GM20431 (cell line): ENCODE data around the gene STK32B.
"Not testable (repeated sequence)": the region's sequence is repeated elsewhere in the genome, so short reads cannot be mapped to it uniquely, and the experiment has no call there.

Source experiments
- in situ Hi-C: fragments of 300-500 bp; cut with MseI, MboI; formaldehyde crosslinking; loops from one replicate; pipeline ENCODE4 v1.15.0; 2020; ENCODE audit warnings: low sequenced_read_pairs; ENCODE audit not compliant: unreplicated experiment

The STK32B gene

DNA sequence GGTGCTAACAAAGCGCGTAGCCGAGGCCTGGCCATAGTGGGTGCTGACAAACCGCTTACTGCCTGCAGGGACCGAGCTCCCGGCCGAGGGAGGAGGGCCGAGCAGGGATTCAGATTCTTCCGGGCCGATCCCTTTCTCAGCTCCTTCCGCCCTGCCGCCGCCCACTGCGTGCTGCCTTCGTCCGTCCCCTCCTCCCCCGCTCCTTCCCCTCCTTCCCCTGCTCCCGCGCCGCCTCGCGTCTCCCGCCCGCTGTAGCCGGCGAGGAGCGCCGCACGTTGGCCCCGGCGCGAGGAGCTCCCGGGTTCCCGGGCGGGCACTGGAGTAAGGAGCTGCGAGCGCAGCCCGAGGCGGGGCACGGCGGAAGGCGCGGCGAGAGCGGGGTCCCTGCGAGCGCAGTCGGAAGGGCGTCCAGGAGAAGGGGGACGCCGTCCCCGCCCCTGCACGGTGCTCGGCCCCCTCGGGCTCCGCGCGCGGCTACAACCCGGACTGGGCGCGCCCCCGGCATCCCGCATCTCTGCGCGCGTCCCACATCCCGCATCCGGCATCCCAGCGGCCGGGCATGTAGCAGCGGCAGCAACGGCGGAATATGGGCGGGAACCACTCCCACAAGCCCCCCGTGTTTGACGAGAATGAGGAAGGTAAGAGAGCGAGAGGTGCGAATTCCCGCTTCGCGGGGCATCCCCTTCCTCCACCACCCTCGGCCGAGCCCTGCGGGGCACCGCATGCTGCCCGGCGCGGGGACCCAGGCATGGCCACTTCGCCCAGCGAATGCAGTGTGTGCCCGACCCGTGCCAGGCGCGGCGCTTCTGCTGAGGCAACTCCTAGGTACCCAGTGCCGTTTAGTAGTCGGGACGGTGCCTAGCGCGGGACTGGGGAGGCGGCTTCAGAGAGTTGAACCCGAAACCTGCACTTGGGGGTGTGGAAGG lies at the start of gene STK32B:
Gene STK32B, plus strand, starts transcription at position 203 of the 926 bp plus-strand sequence.
- in situ Hi-C loops = no loop called here

DNA sequence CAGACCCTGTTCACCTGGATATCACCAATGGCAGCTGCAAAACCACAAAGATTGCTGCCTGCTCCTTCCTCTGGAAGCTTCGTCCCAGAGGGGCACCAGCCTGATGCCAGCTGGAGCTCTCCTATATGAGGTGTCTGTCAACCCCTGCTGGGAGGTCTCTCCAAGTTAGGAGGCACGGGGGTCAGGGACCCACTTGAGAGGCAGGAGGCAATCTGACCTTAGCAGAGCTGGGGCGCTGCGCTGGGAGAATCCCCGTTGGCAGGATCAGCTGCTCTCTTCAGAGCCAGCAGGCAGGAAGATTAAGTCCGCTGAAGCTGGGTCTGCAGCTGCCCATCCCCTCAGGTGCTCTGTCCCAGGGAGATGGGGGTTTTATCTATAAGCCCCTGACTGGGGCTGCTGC lies 49.6 kb upstream of the STK32B start:
- in situ Hi-C loops = not testable (repeated sequence)

DNA sequence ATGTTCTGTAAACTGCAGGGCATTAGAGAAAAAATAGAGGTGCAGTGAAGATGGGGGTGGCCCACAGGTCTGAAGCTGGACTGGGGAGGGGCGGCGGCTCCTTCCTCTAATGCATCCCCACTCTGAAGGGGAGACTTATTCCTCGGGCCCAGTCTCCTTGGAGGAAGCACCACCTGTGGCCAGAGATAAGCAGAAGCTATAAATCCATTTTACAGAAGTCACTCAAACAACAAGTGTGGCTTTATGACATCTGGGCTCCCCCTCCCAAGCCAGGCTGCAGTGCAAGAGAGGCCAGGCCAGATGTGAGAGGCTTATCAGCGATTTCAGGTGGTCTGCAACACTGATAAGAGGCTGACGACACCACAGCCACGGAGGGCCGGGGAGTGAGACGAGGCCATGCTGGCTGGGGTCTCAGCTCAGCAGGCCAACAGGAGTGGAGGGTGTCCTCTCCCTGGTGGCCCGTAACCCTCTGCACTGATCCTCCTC lies 47.9 kb upstream of the STK32B start:
- in situ Hi-C loops = no loop called here

DNA sequence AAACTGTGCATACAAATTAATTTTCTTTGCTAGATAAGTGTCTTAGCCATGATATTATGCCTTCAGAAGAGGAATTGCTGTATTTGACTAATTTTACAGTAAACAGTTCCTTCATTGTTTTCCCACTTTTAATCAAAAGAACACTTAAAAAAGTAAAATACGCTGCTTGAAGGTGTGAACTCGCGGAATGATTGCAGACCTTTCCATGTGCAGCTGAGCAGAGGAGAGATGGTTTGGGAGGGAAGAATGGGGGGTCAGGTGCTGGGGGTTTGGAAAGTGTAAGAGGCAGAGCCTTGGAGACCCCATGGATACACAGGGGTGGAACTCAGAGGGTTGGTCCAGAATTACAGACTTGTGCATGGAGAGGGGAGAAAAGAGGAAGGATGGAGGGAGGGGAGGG lies 47.4 kb upstream of the STK32B start:
- in situ Hi-C loops = no loop called here

DNA sequence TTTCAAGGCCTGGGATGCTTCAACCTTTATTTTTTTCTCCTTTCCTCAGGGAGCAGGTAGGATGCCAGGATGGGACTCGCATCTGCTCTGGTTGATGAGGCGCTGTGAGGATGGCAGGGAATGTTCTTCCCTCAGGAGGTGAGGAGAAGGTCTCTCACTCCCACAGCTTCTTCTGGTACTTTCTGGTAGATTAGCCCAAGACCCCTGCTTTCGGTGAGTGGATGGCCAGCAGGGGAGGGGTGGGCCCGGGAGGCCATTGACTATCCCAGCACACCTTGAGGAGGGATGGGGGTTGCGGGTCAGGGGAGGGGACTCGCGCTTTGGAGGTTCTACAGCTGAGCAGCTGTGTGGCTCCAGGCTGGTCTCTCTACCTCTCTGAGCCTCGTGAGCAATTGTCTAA lies 46.8 kb upstream of the STK32B start:
- in situ Hi-C loops = no loop called here

DNA sequence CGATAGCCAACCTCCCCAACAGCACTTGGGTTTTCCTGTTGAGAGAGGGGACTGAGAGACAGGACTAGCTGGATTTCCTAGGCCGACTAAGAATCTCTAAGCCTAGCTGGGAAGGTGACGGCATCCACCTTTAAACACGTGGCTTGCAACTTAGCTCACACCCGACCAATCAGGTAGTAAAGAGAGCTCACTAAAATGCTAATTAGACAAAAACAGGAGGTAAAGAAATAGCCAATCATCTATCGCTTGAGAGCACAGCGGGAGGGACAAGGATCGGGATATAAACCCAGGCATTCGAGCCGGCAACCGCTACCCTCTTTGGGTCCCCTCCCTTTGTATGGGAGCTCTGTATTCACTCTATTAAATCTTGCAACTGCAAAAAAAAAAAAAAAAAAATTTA lies 44.3 kb upstream of the STK32B start:
- in situ Hi-C loops = not testable (repeated sequence)

DNA sequence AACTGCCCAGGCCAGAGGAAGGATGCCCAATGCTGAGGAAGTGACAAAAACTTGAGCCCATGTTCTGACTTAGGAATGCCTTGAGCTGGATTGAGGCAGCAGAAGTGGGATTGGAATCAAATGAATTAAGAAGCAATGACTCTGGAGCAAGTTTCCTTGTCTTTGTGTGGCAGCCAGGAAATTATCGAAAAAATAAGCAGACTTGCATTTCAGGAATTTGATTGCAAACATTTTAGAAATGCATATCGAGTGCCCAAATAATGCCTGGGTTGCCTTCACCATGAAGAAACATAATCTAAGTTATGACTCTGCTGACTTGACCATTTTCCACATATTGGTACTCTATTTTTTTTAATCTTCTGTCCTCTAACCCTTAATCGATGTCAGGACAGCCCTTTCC lies 41.5 kb upstream of the STK32B start:
- in situ Hi-C loops = no loop called here

DNA sequence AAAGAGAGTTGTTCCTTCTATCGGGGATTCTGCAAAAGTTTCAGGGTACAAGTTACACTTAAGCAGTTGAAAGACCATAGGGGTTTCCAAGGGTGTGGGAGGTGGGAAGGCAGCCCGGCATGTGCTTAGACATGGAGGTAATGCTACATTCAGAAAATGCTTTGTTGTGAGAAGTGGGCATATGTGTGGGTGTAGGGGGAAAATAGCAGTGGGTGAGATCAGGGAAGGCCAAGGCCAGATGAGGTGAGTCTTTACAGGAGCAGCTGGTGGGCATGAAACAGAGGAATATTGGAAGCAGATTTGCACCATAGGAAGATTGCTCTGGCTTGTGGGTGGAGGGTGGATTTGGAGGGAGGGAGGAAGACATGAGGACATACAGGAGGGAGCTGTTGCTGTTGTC lies 40.3 kb upstream of the STK32B start:
- in situ Hi-C loops = no loop called here

DNA sequence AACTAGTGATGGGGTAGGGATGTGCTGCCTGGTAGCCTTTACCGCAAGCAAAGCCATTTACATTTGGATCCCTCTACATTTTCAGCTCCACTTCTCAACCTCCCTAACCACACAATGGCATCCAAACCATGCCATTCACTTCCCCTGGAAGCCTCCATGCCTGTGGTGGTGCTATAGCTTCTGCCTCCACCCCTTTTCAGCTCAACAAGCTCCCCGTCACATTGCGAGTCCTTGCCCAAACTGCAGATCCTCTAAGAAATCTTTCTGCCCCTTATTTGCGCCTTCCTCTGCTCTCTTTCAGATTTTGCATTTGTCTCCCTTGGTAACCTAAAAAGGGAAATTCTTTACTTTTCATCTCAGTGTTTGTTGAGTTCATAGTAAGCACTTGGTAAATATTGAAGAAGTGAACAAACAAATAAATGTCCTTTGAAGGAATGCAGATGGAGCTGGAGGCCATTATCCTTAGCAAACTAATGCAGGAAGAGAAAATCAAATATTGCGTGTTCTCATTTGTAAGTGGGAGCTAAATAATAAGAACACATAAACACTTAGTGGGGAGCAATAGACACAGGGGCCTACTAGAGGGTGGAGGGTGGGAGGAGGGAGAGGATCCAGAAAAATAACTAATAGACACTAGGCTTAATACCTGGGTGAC lies 38.9 kb upstream of the STK32B start:
- in situ Hi-C loops = no loop called here

DNA sequence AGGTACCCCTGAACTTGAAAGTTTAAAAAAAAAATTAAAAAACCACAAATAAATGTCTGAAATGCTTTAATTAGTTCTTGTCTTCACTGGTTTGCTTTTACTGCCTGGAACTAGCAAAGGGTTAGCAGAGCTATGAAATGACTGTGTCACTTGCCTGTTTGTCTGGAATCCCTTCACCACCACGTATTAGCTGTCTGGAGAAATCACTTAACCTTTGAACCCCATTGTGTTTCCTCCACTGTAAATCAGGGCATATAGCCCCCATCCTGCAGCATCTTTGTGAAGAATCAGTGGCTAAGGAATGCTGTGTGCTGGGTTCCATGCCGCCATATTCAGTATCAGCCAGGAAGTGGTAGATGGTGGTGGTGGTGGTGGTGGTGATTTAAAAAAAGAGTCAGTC lies 38.3 kb upstream of the STK32B start:
- in situ Hi-C loops = no loop called here

DNA sequence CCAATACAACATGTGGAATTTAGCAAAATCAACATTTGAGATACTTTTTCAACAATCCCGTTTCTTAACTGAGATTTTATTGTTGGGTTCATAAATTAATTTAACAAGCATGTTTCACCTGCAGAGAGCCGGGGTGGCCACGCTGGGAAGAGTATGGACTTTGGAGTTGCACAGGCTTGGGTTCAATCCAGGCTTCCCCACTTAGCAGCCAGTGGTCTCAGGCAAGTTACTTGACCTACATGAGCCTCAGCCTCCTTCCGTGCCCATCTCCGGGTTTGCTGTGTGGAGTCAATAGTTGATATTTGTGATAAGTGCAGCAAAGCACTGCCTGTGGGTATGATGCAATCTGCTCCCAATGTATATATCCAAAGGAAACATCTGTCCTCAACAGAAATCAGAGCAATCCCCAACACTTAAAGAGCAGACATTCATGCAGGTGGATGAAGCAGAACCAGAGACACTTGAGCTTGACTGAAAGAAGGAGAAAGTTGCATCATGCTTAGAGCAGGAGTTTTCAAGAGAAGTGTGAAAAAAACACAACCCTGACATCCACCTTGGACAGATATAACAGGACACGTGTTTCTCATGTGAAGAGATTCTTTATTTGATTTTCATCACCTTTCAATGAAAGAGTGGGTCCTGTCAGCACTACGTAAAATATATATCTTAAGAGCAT lies 37.1 kb upstream of the STK32B start:
- in situ Hi-C loops = no loop called here

DNA sequence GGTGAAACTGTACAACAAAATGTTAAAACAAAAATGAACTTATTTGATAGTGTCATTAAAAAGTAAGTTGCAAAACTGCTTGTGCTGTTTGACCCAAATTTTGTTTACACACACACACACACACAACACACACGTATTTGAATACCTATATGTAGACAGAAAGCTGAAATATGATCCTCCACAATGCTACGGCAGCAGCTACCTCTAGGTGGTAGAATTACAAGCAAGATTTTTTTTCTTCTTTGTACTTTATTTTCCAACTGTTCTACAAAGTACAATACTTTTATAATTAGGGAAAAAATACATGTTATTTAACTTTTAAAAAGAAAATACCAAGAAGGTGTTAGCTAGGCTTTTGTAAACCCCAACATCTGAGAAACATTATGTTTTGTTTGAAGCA lies 33.2 kb upstream of the STK32B start:
- in situ Hi-C loops = no loop called here

DNA sequence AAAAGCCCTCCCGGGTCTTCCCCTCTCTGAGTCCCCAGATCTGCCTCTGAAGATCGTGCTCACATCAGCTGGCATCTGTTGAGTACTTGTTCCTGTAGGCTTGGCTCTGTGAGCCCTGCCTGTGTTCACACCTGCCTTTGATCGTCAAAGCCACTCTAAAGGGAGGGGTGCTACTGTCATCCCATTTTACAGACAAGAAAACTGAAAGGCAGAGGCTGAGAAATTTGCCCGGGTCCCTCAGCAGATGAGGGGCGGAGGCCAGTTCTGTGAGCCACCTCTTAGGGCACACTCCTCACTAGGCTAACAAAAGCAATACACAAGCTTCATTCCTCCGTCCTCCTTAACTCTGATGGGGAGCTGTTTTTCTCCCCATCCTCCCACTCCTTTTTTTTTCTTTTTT lies 32.7 kb upstream of the STK32B start:
- in situ Hi-C loops = no loop called here

DNA sequence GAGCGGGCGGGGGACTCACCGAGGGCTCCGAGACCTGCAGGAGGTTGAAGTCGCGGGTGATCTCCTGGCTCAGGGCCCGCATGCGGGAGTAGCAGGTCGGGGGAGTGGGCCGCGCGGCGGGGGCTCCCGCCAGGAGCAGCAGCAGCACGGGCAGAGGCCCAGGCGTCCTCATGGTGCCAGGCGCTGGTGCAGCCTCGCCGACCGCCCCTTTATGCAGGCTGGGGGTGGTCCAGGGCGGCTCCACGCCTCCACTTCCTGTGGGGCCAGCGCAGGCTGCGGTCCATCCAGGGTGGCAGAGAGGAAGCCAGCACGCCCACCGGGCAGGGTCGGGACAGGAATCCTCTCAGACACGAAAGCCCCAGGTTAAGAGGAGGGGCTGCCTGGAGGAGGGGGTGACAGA lies 32.0 kb upstream of the STK32B start, which contains the start of gene CYTL1:
Gene CYTL1, minus strand, starts transcription at position 185 of the 400 bp plus-strand sequence. Its CDS starts 13 bp downstream, at position 172.
- in situ Hi-C loops = no loop called here

DNA sequence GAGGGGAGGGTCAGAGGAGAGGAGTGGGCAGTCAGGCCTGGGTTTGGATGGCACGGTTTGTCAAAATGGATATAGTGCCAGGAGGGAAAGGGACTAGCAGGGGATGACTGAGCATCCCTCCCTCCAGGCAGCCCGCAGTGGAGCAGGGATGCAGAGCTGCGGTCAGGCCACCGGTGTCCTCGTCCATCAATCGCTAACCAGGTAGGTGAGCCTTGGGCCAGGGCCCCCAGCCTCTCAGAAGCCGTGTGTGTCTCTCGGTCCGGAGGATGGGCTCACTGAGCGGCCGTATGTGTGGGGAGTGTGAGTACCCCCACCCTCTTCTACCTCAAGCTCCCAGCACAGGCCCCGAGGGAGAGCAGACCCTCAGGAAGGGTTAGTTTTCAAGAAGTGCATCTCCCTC lies 31.5 kb upstream of the STK32B start:
- in situ Hi-C loops = no loop called here

DNA sequence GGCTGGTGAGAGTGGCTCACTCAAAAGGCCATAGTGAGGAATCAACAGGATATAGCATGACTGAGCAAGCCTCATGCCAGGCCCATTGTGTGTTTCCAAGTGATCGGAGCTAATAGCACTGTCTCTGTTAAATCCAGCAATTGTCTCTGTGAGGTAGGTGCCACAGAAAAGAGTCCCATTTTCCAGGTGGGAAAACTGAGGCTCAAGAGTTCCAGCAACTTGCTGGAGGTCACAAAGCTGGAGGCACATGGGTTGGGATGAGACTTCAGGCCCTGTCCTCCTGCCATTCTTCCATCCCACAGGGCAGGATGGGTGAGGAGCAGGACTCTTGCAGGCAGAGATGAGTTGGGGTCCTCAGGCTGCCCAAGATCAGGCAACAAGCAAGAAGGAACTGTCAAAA lies 30.9 kb upstream of the STK32B start:
- in situ Hi-C loops = no loop called here

DNA sequence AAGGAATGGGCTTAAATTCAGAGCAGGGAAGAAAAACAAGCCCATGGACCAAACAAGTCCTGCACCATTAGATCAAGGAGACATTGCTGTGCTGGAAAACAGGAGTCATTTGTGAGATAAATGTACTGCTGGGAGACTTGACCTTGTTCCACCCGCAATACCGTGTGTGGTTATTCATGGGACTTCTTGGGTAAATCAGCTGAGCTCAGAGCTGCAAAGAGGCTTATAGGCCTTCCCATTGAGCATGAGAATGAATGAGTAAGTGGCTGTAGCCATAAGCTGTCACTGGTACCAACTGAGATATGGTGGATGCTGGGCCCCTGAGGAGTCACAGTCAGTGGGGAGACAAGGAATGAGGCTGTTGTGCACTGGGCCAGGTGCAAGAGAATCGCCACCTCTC lies 29.7 kb upstream of the STK32B start:
- in situ Hi-C loops = no loop called here

DNA sequence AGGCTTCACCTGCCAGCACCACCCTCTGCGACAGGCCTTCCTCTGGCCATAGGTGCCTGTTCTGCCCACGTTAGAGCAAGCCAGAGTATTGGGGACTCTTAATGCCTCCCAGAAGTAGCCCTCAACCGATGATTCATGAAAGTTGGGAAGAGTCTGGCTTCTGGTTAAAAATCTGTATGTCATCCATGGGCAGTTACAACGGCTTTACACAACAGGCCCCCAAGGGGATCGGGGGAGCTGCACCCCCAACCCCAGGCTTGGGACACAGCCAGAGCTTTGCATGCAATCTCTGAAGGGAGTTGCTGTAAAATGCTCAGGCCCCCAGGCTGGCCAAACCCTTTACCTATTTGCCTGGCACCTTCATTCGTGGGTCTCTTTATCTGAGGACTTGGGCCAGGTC lies 26.6 kb upstream of the STK32B start:
- in situ Hi-C loops = no loop called here

DNA sequence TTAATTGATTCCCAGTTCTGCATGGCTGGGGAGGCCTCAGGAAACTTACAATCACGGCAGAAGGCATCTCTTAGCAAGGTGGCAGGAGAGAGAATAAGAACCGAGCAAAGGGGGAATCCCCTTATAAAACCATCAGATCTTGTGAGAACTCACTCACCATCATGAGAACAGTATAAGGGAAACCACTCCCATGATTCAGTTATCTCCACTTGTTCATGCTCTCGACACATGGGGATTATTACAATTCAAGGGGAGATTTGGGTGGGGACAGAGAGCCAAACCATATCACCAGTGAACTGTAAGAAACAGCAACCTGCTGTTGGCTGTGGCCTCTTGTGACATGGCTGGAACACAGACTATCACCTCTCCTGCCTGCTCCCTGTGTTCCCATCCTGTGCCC lies 24.9 kb upstream of the STK32B start:
- in situ Hi-C loops = no loop called here

DNA sequence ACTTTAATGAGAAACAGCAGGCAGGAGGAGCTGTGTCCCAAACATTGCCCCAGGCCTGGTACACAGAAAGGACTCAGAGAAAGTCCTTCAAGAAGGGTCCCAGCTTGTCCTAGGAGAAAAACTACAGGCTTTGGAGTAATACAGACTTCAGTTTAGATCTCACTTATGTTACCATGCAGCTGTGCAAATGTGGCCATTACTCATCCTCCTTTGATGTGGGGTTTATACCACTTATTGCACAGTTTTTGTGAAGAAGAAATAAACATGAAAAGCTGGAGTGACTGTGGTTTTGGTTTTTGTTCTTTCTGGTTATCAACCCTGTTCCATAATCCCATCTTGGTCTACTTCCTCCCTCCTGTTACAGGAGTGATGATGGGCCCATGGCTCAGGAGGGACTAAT lies 23.9 kb upstream of the STK32B start:
- in situ Hi-C loops = no loop called here

DNA sequence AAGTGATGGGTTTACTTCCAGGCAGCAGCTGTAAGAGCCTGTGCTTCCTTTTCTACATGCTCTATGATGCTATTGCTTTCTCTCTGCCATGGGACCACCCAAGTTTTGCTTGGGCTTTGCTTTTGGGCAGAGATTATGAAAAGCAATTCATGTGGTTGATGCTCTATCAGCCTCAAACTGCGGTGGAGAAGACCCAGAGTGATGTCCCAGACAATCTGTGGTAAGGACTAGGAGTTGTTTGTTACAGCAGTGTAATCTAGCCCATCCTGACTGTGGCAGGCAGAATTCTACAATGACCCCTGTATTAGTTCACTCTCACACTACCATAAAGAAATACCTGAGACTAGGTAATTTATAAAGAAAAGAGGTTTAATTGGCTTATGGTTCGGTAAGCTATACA lies 22.8 kb upstream of the STK32B start:
- in situ Hi-C loops = no loop called here
